Vagina (tissue), 2 donors: ENCODE results near the gene AK1.

Experiments used
- CTCF ChIP-seq, 3 experiments: fragments of 450-650 bp in 2 of 3; fragments of 200-600 bp in 1 of 3; sonication (generic) in 1 of 3; IDR thresholded peaks; one replicate each; pipeline ENCODE4 v1.5.1; 2017 to 2019; ENCODE audit warnings: antibody characterized with exemption in 3 of 3, mild to moderate bottlenecking in 2 of 3, moderate library complexity in 2 of 3
- POLR2A ChIP-seq, 2 donors: fragments of 450-650 bp; IDR thresholded peaks; one replicate each; pipeline ENCODE4 v1.6.1; 2017; ENCODE audit warnings: antibody characterized with exemption in 2 of 2, mild to moderate bottlenecking in 2 of 2, moderate library complexity in 2 of 2

DNA sequence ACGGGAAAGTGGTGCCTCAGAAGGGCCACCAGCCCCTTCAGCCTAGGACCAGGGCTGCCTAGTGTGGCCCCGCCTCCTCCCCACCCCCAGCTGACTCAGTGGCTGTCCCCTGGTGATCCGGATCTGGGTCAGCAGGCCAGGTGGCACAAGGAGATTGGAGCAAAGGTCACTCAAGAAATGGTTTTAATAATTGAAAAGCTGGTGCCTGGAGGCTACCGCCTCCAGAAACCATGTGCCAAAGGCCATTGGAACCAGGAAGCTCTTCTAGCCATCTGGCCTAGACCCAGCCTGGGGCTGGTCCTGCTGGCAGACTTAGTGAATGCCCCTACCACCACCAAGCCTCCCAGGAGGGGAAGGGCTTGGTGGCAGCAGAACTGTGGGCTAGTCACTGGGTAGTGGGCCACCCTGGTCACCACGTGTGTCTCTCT is 37.9 kb upstream of the AK1 start:
- TF ChIP-seq CTCF (IDR thresholded peaks at IDR 0.05) (no peak), POLR2A (IDR thresholded peaks at IDR 0.05) (no peak)
